ENCODE measurements around the gene NELFB.

Gene NELFB

DNA sequence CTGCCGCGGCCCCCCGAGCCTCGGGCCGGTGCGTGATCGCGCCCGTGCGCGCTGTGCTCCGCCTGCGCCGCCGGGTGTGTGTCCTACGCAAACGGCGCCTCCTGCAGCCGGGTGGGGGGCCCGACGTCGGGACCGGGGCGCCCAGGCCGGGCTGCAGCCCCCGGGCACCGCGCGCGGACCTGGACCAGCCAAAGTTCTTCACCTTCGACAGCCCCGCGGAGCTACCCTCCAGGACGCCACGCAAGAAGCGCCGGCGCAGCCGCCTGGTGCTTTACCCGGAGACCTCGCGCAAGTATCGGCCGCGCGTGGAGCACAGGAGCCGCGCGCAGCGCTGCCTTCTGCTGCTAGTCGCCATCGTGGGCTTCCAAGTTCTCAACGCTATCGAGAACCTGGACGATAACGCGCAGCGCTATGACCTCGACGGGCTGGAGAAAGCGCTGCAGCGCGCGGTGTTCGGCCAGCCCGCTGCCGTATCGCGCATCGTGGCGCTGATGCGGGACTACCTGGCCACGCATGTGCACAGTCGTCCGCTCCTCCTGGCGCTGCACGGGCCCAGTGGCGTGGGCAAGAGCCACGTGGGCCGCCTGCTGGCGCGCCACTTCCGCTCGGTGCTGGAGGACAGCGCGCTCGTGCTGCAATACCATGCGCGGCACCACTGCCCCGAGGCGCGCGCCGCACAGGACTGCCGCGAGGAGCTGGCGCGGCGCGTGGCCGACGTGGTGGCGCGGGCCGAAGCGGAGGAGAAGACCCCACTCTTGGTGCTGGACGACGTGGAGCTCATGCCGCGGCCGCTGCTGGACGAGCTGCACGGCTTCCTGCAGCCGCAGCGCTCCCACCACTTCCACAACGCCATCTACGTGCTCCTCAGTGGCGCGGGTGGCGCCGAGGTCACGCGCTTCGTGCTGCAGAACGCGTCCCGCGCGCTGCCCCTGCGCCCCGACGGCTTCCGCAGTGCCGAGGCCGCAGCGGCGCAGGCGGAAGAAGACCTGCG, 23.9 kb downstream of the NELFB start (continued):
- TF ChIP-seq PATZ1 (CRISPR knock-in tag; IDR thresholded peaks at IDR 0.05; ENCODE audit: borderline replicate concordance) (no peak), ZC3H10 (CRISPR knock-in tag; IDR thresholded peaks at IDR 0.05) (no peak)

- no peak for ATAC-seq
- TF ChIP-seq ESRRG (CRISPR knock-in tag; IDR thresholded peaks at IDR 0.05) (no peak), ZNF8 (CRISPR knock-in tag; IDR thresholded peaks at IDR 0.05) (no peak), ZFP30 (CRISPR knock-in tag; IDR thresholded peaks at IDR 0.05) (no peak), BACH2 (CRISPR knock-in tag; IDR thresholded peaks at IDR 0.05; ENCODE audit: borderline replicate concordance) (no peak), ZNF70 (CRISPR knock-in tag; IDR thresholded peaks at IDR 0.05) (no peak), ARNTL (CRISPR knock-in tag; IDR thresholded peaks at IDR 0.05; ENCODE audit: borderline replicate concordance, low read depth) (no peak), ZC3H10 (CRISPR knock-in tag; IDR thresholded peaks at IDR 0.05) (no peak), ZFP3 (CRISPR knock-in tag; IDR thresholded peaks at IDR 0.05) (no peak), RARB (CRISPR knock-in tag; IDR thresholded peaks at IDR 0.05) (no peak), OSR1 (CRISPR knock-in tag; IDR thresholded peaks at IDR 0.05) (no peak), PATZ1 (CRISPR knock-in tag; IDR thresholded peaks at IDR 0.05; ENCODE audit: borderline replicate concordance) (no peak), ZNF565 (CRISPR knock-in tag; conservative IDR thresholded peaks at IDR 0.05; ENCODE audit: low read depth) (no peak), POU6F1 (CRISPR knock-in tag; IDR thresholded peaks at IDR 0.05; ENCODE audit: borderline replicate concordance, low read depth) (no peak), GLIS3 (CRISPR knock-in tag; IDR thresholded peaks at IDR 0.05) (no peak), PPARA (CRISPR knock-in tag; IDR thresholded peaks at IDR 0.05; ENCODE audit: borderline replicate concordance) (no peak), ISL1 (CRISPR knock-in tag; IDR thresholded peaks at IDR 0.05) (no peak)
Measured at GRCh38 chr9:137279741-137280473, 24.8 kb downstream of the NELFB start.

GRCh38 chr9:137280474-137281344, 25.6 kb downstream of the NELFB start:
- ATAC-seq = peak; percentile 77
- TF ChIP-seq ZFP30 (CRISPR knock-in tag; IDR thresholded peaks at IDR 0.05) = no peak
- TF ChIP-seq ZNF565 (CRISPR knock-in tag; conservative IDR thresholded peaks at IDR 0.05; ENCODE audit: low read depth) = no peak
- no peak for TF ChIP-seq ZC3H10 (CRISPR knock-in tag; IDR thresholded peaks at IDR 0.05)
- no peak for TF ChIP-seq POU6F1 (CRISPR knock-in tag; IDR thresholded peaks at IDR 0.05; ENCODE audit: borderline replicate concordance, low read depth)
- no peak for TF ChIP-seq ARNTL (CRISPR knock-in tag; IDR thresholded peaks at IDR 0.05; ENCODE audit: borderline replicate concordance, low read depth)
- no peak for TF ChIP-seq ZNF8 (CRISPR knock-in tag; IDR thresholded peaks at IDR 0.05)
- TF ChIP-seq SNAI2 (CRISPR knock-in tag; IDR thresholded peaks at IDR 0.05) = no peak
- TF ChIP-seq, protein P1, sequence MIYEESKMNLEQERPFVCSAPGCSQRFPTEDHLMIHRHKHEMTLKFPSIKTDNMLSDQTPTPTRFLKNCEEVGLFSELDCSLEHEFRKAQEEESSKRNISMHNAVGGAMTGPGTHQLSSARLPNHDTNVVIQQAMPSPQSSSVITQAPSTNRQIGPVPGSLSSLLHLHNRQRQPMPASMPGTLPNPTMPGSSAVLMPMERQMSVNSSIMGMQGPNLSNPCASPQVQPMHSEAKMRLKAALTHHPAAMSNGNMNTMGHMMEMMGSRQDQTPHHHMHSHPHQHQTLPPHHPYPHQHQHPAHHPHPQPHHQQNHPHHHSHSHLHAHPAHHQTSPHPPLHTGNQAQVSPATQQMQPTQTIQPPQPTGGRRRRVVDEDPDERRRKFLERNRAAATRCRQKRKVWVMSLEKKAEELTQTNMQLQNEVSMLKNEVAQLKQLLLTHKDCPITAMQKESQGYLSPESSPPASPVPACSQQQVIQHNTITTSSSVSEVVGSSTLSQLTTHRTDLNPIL (CRISPR knock-in tag; IDR thresholded peaks at IDR 0.05; ENCODE audit: low read depth) = no peak
- TF ChIP-seq PATZ1 (CRISPR knock-in tag; IDR thresholded peaks at IDR 0.05; ENCODE audit: borderline replicate concordance) = no peak
- no peak for TF ChIP-seq ZFP3 (CRISPR knock-in tag; IDR thresholded peaks at IDR 0.05)
- TF ChIP-seq BACH2 (CRISPR knock-in tag; IDR thresholded peaks at IDR 0.05; ENCODE audit: borderline replicate concordance) = no peak
- TF ChIP-seq OSR1 (CRISPR knock-in tag; IDR thresholded peaks at IDR 0.05) = no peak
